CD4-positive, alpha-beta T cell treated with Interleukin-12 subunit alpha and Interleukin-12 subunit beta, for 1 hour (primary cell): ENCODE data around the gene BRK1.
A peak's percentile ranks its signal among the peaks of the same experiment; 100 is the strongest.
"Not testable (repeated sequence)": the region's sequence is repeated elsewhere in the genome, so short reads cannot be mapped to it uniquely, and the experiment has no call there.

Source experiments
- DNase-seq: peaks from one replicate; pipeline ENCODE4 v3.0.0-alpha.2; 2020

BRK1 gene

DNA sequence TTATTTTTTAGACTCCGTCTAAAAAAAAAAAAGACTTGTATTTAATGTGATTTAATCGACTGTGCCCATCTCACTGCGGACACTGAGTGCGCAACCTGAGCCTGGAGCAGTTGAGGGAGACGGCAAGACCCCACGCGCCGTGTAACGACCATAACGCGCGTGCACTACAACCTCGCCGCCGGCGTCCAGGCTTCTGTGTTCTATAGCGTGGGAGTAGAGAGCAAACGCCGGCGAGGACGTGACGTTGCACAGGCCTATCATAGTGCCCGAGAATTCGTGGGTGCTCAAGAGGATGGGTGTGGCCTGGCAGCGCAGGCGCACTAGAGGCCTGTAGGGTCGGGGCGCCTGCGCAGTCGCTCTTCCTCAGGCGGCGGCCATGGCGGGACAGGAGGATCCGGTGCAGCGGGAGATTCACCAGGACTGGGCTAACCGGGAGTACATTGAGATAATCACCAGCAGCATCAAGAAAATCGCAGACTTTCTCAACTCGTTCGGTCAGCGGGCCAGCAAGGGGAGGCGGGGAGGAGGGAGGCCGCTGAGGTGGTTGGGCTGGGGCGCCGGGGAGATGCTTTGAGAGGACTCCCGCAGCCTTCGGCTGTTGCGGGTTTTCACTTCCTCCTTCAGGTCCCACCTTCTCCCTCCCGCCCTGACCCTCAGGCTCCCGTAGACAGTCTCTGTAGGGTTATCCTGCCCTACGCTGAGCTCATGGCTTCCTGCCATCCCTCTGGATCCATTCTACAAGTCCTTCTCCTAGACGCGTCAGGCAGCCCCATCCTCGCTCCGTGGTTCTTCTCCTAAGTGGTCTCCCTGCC is at the start of gene BRK1:
TSS of gene BRK1 (plus strand) at position 350 of the 812 bp plus-strand sequence. CDS start at position 377, 27 bp downstream.
- peak; percentile 95 for DNase-seq

- DNase-seq: not testable (repeated sequence)
Measured at GRCh38 chr3:10070077-10070476, 45.4 kb upstream of the BRK1 start.

DNA sequence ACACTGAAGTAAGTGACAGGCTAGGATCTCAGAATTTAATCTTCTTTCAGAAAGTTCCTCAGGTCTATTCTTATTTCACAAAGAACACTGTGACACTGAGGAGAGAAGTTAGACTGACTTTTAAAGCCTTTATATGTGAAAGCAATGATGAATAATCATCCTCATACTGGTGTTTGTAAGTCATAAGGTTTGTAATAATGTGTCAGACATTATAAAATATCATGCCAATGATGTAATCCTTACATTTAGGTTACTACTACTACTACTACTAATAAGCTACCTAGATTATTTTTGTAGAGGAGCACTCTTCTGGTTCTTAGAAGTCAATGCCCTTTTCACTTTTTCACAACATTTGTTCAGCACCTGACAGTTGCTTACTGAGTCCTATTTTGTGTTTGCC is 40.8 kb upstream of the BRK1 start:
- no peak for DNase-seq

GRCh38 chr3:10081871-10082270 is 33.6 kb upstream of the BRK1 start:
- DNase-seq: no peak

DNA sequence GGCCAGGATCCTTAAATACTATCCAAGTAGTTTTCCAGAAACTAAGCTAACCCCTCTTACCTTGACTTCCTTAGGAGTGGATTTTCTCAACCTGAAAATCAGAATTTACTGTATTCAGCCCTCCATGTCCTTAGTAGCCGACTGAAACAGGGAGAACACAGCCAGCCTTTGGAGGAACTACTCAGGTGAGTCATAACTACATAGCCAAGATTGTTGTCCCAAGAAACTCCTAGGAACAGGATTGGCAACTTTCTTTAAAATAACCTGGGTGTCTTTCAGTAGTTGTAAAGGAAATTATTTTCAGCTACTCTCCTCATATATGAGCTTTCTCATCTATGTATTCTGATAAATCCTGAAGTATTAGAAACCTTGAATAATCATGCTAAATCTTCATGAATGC is 29.7 kb upstream of the BRK1 start:
- DNase-seq: no peak

GRCh38 chr3:10088256-10088655 is 27.2 kb upstream of the BRK1 start:
- no peak for DNase-seq

DNA sequence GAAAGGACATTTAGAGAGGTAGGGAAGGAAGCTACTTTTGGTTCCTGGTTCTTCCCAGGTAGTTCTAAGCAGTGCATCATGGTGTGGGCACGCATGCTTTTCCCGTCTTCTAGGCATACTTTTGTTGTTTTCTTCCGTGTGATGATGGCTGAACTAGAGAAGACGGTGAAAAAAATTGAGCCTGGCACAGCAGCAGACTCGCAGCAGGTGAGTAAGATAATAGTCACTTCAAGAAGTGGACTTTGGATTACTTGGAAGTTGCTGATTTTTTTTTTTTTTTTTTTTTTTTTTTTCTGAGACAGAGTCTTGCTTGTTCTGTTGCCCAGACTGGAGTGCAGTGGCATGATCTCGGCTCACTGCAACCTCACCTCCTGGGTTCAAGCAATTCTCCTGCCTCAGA is 25.3 kb upstream of the BRK1 start:
- no peak for DNase-seq

GRCh38 chr3:10090774-10091173 is 24.7 kb upstream of the BRK1 start:
- not testable (repeated sequence) for DNase-seq

DNA sequence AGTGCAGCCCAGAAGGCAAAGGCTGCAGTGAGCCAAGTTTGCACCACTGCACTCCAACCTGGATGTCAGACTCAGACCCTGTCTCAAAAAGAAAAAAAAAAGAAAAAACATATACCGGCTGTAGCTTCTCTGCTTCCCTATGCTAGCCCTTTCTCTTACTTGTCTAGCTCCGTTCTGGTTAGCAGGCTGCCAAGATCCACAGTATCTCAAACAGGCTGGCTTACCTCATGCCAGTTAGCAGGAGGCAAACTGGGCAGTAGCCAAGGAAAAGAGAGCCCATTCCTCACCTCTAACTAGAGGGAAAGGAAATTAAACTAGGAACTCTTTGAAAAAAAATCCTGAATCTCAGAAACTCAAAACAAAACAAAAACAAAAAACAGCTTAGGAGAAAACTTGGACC is 24.1 kb upstream of the BRK1 start:
- not testable (repeated sequence) for DNase-seq

DNA sequence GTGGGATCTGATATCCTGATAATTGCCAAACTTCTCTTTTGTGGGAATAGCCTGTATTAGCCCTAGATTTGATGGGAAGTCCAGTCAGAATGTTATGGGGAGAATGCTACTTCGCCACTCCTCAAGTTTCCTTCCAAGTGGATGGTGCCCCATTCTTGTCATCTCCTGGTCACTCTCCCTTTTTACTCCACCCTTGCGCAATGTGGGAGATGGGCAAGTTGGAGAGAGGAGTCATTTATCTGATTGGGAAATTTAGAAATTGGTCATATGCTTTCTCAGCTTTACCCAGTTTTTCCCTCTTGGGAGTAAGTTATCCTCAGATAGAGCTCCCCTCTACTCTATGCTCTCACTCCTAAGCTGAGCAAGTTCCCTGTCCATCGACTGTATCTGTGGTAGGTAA is 21.8 kb upstream of the BRK1 start:
- DNase-seq: no peak

DNA sequence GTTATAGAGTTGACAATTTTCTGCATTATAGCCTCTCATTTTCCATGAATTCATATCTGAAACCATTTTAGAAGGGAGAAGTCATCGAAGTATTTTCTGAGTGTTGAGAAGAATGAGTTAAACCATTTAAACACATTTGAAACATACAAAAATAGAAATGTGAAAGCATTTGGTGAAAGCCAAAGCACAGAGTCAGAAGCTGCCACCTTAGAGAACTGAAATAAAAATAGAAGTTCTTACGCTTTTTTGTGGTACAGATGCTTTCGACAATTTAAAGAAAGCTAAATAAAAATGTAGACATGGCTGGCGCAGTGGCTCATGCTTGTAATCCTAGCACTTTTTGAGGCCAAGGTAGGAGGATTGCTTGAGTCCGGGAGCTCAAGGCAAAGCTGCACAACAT is 16.4 kb upstream of the BRK1 start:
- DNase-seq: no peak

GRCh38 chr3:10106919-10107318 is 8.6 kb upstream of the BRK1 start:
- no peak for DNase-seq

DNA sequence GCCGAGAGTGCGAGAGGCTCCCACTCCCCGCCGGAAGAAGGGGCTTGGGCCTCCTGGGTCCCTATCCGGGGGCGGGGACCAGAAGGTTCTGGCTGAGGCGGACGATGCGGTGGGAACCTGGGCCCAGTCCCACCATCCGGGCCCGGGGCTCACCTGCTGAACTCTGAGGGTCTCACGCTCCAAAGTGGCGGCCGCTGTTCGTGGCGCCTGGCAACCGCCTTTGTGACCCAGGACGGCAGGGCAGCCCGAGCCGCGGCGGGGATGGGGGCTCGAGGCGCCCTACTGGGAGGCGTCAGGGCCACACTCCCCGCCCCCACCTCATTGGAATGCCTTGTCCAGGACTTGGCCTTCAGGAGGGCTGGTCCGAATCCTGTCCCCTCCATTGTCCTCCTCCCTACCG is 7.4 kb upstream of the BRK1 start, which contains the start of gene FANCD2OS:
TSS of gene FANCD2OS (minus strand) at position 165 of the 400 bp plus-strand sequence. CDS start 3,481 bp downstream, outside the sequence.
- no peak for DNase-seq

- DNase-seq: no peak
Measured at GRCh38 chr3:10116138-10116460, 624 bp downstream of the BRK1 start.

DNA sequence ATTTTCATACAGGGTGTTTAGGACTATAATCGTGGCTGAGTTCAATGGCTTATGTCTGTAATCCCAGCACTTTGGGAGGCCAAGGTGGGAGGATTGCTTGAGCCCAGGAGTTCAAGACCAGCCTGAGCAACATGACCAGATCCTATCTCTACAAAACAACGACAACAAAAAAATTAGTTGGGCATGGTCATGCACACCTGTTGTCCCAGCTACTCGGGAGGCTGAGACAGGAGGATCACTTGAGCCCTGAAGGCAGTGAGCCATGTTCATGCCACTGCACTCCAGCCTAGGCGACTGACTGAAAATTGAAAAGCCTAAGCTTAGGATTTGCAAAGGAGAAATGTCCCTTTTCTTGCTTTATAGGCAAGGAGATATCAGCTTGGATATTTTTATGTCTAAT is 1.5 kb downstream of the BRK1 start:
- no peak for DNase-seq

GRCh38 chr3:10119376-10119775 is 3.9 kb downstream of the BRK1 start:
- no peak for DNase-seq

- no peak for DNase-seq
Measured at GRCh38 chr3:10121064-10121463, 5.6 kb downstream of the BRK1 start.

DNA sequence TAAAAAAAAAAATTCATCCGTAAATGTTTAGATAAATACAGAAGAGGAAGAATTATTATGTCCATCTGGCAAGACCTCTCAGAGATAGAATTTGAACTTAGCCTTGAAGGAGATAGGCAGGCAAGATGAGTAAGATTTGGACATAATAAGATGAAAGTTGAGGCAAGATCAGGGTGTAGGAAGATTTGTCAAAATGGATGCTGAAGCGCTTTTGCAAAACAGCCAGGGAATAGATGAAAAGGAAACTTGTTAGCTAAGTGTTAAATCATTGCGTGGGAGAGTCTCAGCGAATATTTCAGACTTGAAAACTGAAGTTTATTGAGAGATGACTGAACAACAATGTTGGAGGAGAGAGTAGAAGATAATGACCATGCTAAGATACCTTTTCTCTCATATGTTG is 7.2 kb downstream of the BRK1 start:
- no peak for DNase-seq

- not testable (repeated sequence) for DNase-seq
Measured at GRCh38 chr3:10135872-10136271, 20.4 kb downstream of the BRK1 start.

- no peak for DNase-seq
Measured at GRCh38 chr3:10136426-10137005, 21.0 kb downstream of the BRK1 start.

DNA sequence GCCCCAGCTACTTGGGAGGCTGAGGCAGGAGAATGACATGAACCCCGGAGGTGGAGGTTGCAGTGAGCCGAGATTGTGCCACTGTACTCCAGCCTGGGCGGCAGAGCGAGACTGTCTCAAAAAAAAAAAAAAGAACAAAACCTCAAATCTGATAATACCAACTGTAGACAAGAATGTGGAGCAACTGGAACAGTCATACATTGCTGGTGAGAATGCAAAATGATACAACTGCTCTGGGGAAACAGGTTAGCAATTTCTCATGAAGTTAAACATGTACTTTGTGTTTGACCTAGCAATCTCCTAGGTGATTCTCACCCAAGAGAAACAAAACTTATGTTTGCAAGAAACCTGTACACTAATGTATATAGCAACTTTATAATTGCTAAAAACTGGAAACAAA is 21.7 kb downstream of the BRK1 start:
- DNase-seq: no peak

- DNase-seq: peak; percentile 11
Measured at GRCh38 chr3:10140996-10141546, 25.6 kb downstream of the BRK1 start.

GRCh38 chr3:10142707-10143560 is 27.5 kb downstream of the BRK1 start:
- peak; percentile 14 for DNase-seq
